Upper lobe of left lung (tissue), 6 donors: ENCODE measurements around the gene SLC38A9. TPM values are rescaled to one million over a fixed set of nuclear protein-coding genes. Genes with fewer than 3 reads are reported as not detected.

Experiments
- ATAC-seq, 2 donors: fragments of 200-7000 bp; cut with Tn5 transposase; one replicate each; pipeline ENCODE4 v1.9.1; 2022; ENCODE audit warnings: mild to moderate bottlenecking in 2 of 2, moderate library complexity in 2 of 2; ENCODE audit not compliant: low FRiP score in 2 of 2
- DNase-seq, 2 donors: peaks; one replicate each; pipeline ENCODE4 v3.0.0-alpha.2; 2019 to 2020
- H3K27ac ChIP-seq, 4 donors: fragments of 200-600 bp; sonication (generic); one replicate each; pipeline ENCODE4 v1.5.1; 2016 to 2019
- H3K27me3 ChIP-seq, 4 donors: fragments of 200-600 bp; sonication (generic); one replicate each; pipeline ENCODE4 v1.5.1; 2017 to 2019
- H3K36me3 ChIP-seq, 4 donors: fragments of 200-600 bp; sonication (generic); one replicate each; pipeline ENCODE4 v1.5.1; 2016 to 2019
- H3K4me1 ChIP-seq, 4 donors: fragments of 200-600 bp; sonication (generic); one replicate each; pipeline ENCODE4 v1.5.1; 2018 to 2019
- H3K4me3 ChIP-seq, 4 donors: fragments of 200-600 bp; sonication (generic); one replicate each; pipeline ENCODE4 v1.5.1; 2017 to 2019; ENCODE audit warnings: mild to moderate bottlenecking in 2 of 4, moderate library complexity in 1 of 4
- H3K9me3 ChIP-seq, 4 donors: fragments of 200-600 bp; sonication (generic); one replicate each; pipeline ENCODE4 v1.5.1; 2018 to 2019
- CTCF ChIP-seq, 6 experiments: fragments of 450-650 bp in 4 of 6; fragments of 200-600 bp in 2 of 6; sonication (generic) in 2 of 6; IDR thresholded peaks; one replicate each; pipeline ENCODE4 v1.5.1; 2016 to 2019; ENCODE audit warnings: antibody characterized with exemption in 6 of 6
- EP300 ChIP-seq, 4 donors: sonication (generic); formaldehyde crosslinking; IDR thresholded peaks; one replicate each; pipeline ENCODE4 v1.5.1; 2017; ENCODE audit warnings: antibody characterized with exemption in 4 of 4, control low read depth in 2 of 4
- POLR2A ChIP-seq, 4 donors: fragments of 450-650 bp; IDR thresholded peaks; one replicate each; pipeline ENCODE4 v1.5.1; 2016 to 2017; ENCODE audit warnings: antibody characterized with exemption in 4 of 4, mild to moderate bottlenecking in 2 of 4
- POLR2AphosphoS5 ChIP-seq, 2 donors: sonication (generic); formaldehyde crosslinking; IDR thresholded peaks; one replicate each; pipeline ENCODE4 v1.5.1; 2017; ENCODE audit warnings: antibody characterized with exemption in 2 of 2
- WGBS, 2 donors: methylation state at CpG; one replicate each; pipeline ENCODE4 v1.1.5; 2017 to 2018; 5-methylcytosine and 5-hydroxymethylcytosine counted together
- total RNA-seq, 6 donors: library from RNA; depleted of rRNA in 4 of 6; stranded (reverse); fragments of >200 nt in 4 of 6; gene quantifications; one replicate each; pipeline versions ENCODE4 v1.1.0 to v1.2.1, GENCODE V29; 2016 to 2021
- donor health status: DM: no; HTN: no; CAD: no; lungs with moderate emphysema.
- donor health status: DM: no; HTN: yes; CAD: no; lungs with severe emphysema.

Gene SLC38A9
- total RNA-seq, 6 donors from 2014 or later: 14.4 to 41.9 (median 19.9) TPM

- Histone ChIP-seq H3K4me1 (peaks cover 26 to 44% (median 34%) of the 10 kb centered on the region in 4 donors), H3K4me3 (no peak overlapping the region), H3K36me3 (no peaks in the 10 kb centered on the region), H3K9me3 (no peaks in the 10 kb centered on the region), H3K27ac (peak overlapping the region; percentile 9 to 81 (median 42)), H3K27me3 (no peaks in the 10 kb centered on the region)
- ATAC-seq: peak in 1 of 2 donors; percentile 21
- 61 to 72% methylated on average over 2 of the region's 2 CpGs for WGBS, 2 donors
- DNase-seq: no peak
- TF ChIP-seq CTCF (IDR thresholded peaks at IDR 0.05): no peak
- TF ChIP-seq EP300 (IDR thresholded peaks at IDR 0.05): no peak
- no peak for TF ChIP-seq POLR2A (IDR thresholded peaks at IDR 0.05)
- TF ChIP-seq POLR2AphosphoS5 (IDR thresholded peaks at IDR 0.05): no peak
These were observed 75.9 kb downstream of the SLC38A9 start for GRCh38 chr5:55636177-55636576.

- H3K27me3 ChIP-seq: no peaks in the 10 kb centered on the region
- DNase-seq (no peak), ATAC-seq (no peak)
- no peaks in the 10 kb centered on the region for H3K36me3 ChIP-seq
- peaks cover 26 to 44% (median 33%) of the 10 kb centered on the region in 4 donors for H3K4me1 ChIP-seq
- H3K9me3 ChIP-seq: no peaks in the 10 kb centered on the region
- TF ChIP-seq CTCF (IDR thresholded peaks at IDR 0.05) (no peak), POLR2A (IDR thresholded peaks at IDR 0.05) (no peak), EP300 (IDR thresholded peaks at IDR 0.05) (no peak), POLR2AphosphoS5 (IDR thresholded peaks at IDR 0.05) (no peak)
- H3K27ac ChIP-seq: peak overlapping the region; percentile 7 to 81 (median 61)
- no peak overlapping the region for H3K4me3 ChIP-seq
These were observed 77.3 kb downstream of the SLC38A9 start for GRCh38 chr5:55634866-55635265.

DNA sequence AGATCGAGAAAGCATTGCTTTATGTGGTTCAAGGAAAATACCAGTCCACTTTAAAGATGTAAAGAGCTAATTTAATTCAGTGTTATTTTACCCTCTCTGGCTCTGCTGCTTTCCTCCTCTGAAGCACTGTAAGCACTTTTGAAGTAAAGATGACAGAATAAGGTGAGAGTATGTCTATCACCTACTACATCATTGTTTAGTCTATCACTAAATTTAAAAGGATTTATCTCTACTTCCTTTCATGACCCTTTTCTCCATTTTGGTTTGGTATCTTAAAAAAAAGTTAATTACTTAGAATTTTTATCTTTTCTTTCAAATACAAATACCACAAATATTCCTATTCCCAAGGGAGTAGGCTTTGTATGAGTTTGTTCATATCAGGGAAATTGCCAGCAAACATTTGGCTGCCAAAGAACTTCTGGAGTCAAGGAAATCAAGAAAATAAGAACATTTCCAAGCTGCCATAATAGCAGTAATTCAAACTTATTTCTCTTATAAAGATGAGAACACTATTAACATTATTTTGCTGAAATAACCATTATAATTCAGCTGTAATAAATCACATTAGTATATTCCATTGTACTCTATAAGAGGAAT is 77.8 kb downstream of the SLC38A9 start:
- Histone ChIP-seq H3K4me3 (peak overlapping the region in 1 of 4 donors; percentile 8), H3K27ac (peak overlapping the region; percentile 46 to 81 (median 66)), H3K9me3 (no peaks in the 10 kb centered on the region), H3K4me1 (peaks cover 26 to 44% (median 33%) of the 10 kb centered on the region in 4 donors), H3K27me3 (no peaks in the 10 kb centered on the region), H3K36me3 (no peaks in the 10 kb centered on the region)
- TF ChIP-seq POLR2AphosphoS5 (IDR thresholded peaks at IDR 0.05) (no peak), CTCF (IDR thresholded peaks at IDR 0.05) (no peak), EP300 (IDR thresholded peaks at IDR 0.05) (no peak), POLR2A (IDR thresholded peaks at IDR 0.05) (no peak)
- DNase-seq: no peak
- ATAC-seq: no peak
- WGBS, 2 donors: 48 to 69% methylated on average over 1 of the region's 1 CpG

DNA sequence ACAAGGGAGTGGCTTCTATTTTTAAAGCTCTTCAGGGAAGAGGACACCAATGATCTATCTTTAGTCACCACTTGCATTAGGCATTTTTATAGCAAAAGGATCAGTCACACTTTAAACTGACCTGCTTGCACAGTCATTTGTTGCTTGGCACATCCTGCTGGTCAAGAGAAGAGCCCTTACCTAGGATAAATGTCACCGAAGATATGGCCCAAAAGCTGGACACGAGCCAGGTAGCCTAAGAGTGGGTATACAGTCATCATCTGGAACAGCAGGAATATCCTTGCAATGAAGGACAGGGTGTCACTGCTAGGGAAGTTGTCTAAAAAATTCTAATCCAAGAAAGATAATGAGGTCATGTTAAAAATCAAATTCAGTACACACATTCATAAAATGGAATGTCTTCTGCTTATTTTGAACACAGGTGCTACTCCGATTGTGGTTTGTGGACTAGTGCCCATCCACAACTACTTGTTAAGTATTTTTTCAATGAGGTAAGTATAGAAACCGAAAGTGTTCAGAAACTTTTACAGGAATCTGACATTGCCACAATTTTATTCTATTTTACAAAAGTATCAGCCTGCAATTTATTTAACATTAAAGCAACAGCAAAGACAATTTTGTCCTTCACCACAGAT is 78.4 kb downstream of the SLC38A9 start:
- ATAC-seq (peak; percentile 44 to 59), DNase-seq (peak in 1 of 2 donors; percentile 40)
- TF ChIP-seq POLR2AphosphoS5 (IDR thresholded peaks at IDR 0.05): no peak
- TF ChIP-seq CTCF (IDR thresholded peaks at IDR 0.05): no peak
- no peak for TF ChIP-seq EP300 (IDR thresholded peaks at IDR 0.05)
- TF ChIP-seq POLR2A (IDR thresholded peaks at IDR 0.05): no peak
- peak overlapping the region in 1 of 4 donors; percentile 8 for H3K4me3 ChIP-seq
- peaks cover 26 to 44% (median 33%) of the 10 kb centered on the region in 4 donors for H3K4me1 ChIP-seq
- no peaks in the 10 kb centered on the region for H3K27me3 ChIP-seq
- 42 to 55% methylated on average over 4 of the region's 4 CpGs for WGBS, 2 donors
- no peaks in the 10 kb centered on the region for H3K36me3 ChIP-seq
- peak overlapping the region; percentile 46 to 81 (median 66) for H3K27ac ChIP-seq
- H3K9me3 ChIP-seq: no peaks in the 10 kb centered on the region
